K562 treated with DMSO at 1 percent for 48 hours (cell line): ENCODE data around the gene DCTN4. TPM values are rescaled to one million over a fixed set of nuclear protein-coding genes. Genes with fewer than 3 reads are reported as not detected.

ENCODE experiments used
- total RNA-seq: library from RNA; unstranded; fragments of 300-600 nt; gene quantifications from 2 replicates; pipeline ENCODE4 v1.2.3, GENCODE V29; 2022; ENCODE audit warnings: low replicate concordance; ENCODE audit errors: extremely low read depth

DCTN4 gene
- not detected in 2 replicates for total RNA-seq

GRCh38 chr5:150758531-150759333 lies at the start of gene DCTN4:
Gene DCTN4, minus strand, starts transcription at chr5:150759017. Its CDS starts 24 bp downstream, at chr5:150758993.

GRCh38 chr5:150778517-150779396 lies 19.9 kb upstream of the DCTN4 start, which contains the start of gene SMIM3:
Gene SMIM3, plus strand, starts transcription at chr5:150778757. Its CDS starts 16,684 bp downstream, at chr5:150795441.

GRCh38 chr5:150700594-150701377 lies 58.0 kb downstream of the DCTN4 start, which contains the start of gene RBM22:
Gene RBM22, minus strand, starts transcription at chr5:150701062. Its CDS starts 77 bp downstream, at chr5:150700985.

GRCh38 chr5:150661086-150661485 lies 97.7 kb downstream of the DCTN4 start, which contains the start of gene MYOZ3:
Gene MYOZ3, plus strand, starts transcription at chr5:150661251. Its CDS starts 1,691 bp downstream, at chr5:150662942.

Other genes starting within 250 kb of the DCTN4 start
- not detected in 2 replicates for gene SYNPO, start 118.4 kb downstream of the DCTN4 start, total RNA-seq
- not detected in 2 replicates for gene MYOZ3, start 97.8 kb downstream of the DCTN4 start, total RNA-seq
- gene RBM22, start 58.0 kb downstream of the DCTN4 start, total RNA-seq = not detected in 2 replicates
- gene SMIM3, start 19.7 kb upstream of the DCTN4 start, total RNA-seq = 267 TPM in 1 of 2 replicates, not detected in the other
- gene IRGM, start 87.5 kb upstream of the DCTN4 start, total RNA-seq = not detected in 2 replicates
- gene ZNF300, start 146.0 kb upstream of the DCTN4 start, total RNA-seq = not detected in 2 replicates